Gastroesophageal sphincter (tissue), 4 donors: Measurements from ENCODE around the gene MDM4. TPM values are rescaled to one million over a fixed set of nuclear protein-coding genes. Genes with fewer than 3 reads are reported as not detected.
"Not testable (repeated sequence)": the region's sequence is repeated elsewhere in the genome, so short reads cannot be mapped to it uniquely, and the experiment has no call there.

ENCODE experiments used
- ATAC-seq: fragments of 150-250 bp; one replicate; pipeline ENCODE4 v1.9.1; 2016; ENCODE audit warnings: mild to moderate bottlenecking, moderate library complexity
- H3K27ac ChIP-seq, 4 donors: fragments of 200-600 bp; sonication (generic) in 3 of 4; 1 replicate in 3 of 4; 2 replicates in 1 of 4; pipeline ENCODE4 v1.5.1; 2016 to 2019
- H3K27me3 ChIP-seq: fragments of 200-600 bp; sonication (generic); one replicate; pipeline ENCODE4 v1.5.1; 2019
- H3K36me3 ChIP-seq, 2 donors: fragments of 200-600 bp; sonication (generic); one replicate each; pipeline ENCODE4 v1.5.1; 2019; ENCODE audit warnings: control low read depth in 1 of 2
- H3K4me1 ChIP-seq, 3 donors: fragments of 200-600 bp; sonication (generic); 1 replicate in 2 of 3; 2 replicates in 1 of 3; pipeline ENCODE4 v1.5.1; 2016 to 2019; ENCODE audit warnings: control low read depth in 2 of 3
- H3K4me3 ChIP-seq, 2 donors: fragments of 200-600 bp; sonication (generic); one replicate each; pipeline ENCODE4 v1.5.1; 2019; ENCODE audit warnings: mild to moderate bottlenecking in 1 of 2, moderate library complexity in 1 of 2
- H3K9me3 ChIP-seq, 3 donors: fragments of 200-600 bp; sonication (generic); one replicate each; pipeline ENCODE4 v1.5.1; 2017 to 2019; ENCODE audit warnings: control low read depth in 2 of 3
- EP300 ChIP-seq: sonication (generic); formaldehyde crosslinking; IDR thresholded peaks from one replicate; pipeline ENCODE4 v1.6.1; 2017; ENCODE audit warnings: antibody characterized with exemption, mild to moderate bottlenecking
- POLR2A ChIP-seq, 2 donors: fragments of 450-650 bp; IDR thresholded peaks; one replicate each; pipeline ENCODE4 v1.6.1; 2017; ENCODE audit warnings: antibody characterized with exemption in 2 of 2, mild to moderate bottlenecking in 2 of 2, moderate library complexity in 1 of 2
- POLR2AphosphoS5 ChIP-seq: sonication (generic); formaldehyde crosslinking; IDR thresholded peaks from one replicate; pipeline ENCODE4 v1.6.1; 2017; ENCODE audit warnings: antibody characterized with exemption
- WGBS, 2 donors: methylation state at CpG; one replicate each; pipeline ENCODE4 v1.1.5; 2018; ENCODE audit warnings: low coverage in 1 of 2; 5-methylcytosine and 5-hydroxymethylcytosine counted together
- total RNA-seq, 4 donors: library from RNA; depleted of rRNA; stranded (reverse); fragments of >200 nt; gene quantifications; one replicate each; pipeline ENCODE4 v1.1.0, GENCODE V29; 2016
- TF ChIP-seq, protein P1 (sequence below), 4 experiments: fragments of 200-600 bp in 2 of 4; fragments of 450-650 bp in 2 of 4; sonication (generic) in 1 of 4; IDR thresholded peaks; one replicate each; pipeline ENCODE4 v1.5.1; 2017 to 2019; ENCODE audit warnings: antibody characterized with exemption in 4 of 4, mild to moderate bottlenecking in 2 of 4, moderate library complexity in 2 of 4

MDM4 gene
- total RNA-seq, 4 donors from 2014 or later: 24.3 to 74.1 (median 37.9) TPM

DNA sequence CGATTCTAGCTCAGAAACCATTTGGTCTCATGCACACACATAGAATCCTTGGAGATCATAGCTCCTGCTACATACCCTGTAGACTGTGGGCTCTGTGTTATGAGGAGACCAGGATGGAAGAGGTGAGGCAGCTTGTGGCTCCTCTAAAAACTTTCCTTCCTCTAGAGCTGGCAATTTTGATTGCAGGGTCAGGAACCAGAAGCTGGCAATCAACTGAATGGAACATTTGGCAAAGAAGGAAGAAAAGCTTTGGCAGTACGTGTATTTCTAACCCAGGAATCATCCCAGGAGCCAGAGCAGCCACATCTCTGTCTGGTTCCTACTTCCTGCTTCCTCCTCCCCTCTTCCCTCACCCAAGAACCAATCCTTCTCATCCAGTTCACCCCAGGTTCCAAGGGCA is 37.3 kb upstream of the MDM4 start:
- Histone ChIP-seq H3K36me3 (no peaks in the 10 kb centered on the region), H3K4me1 (peaks cover 0 to 85% (median 54%) of the 10 kb centered on the region in 3 donors), H3K9me3 (no peaks in the 10 kb centered on the region), H3K27me3 (no peaks in the 10 kb centered on the region), H3K27ac (no peak overlapping the region), H3K4me3 (no peak overlapping the region)
- no peak for ATAC-seq
- WGBS, 2 donors: 46 to 57% methylated on average over 2 of the region's 2 CpGs
- TF ChIP-seq, protein P1, sequence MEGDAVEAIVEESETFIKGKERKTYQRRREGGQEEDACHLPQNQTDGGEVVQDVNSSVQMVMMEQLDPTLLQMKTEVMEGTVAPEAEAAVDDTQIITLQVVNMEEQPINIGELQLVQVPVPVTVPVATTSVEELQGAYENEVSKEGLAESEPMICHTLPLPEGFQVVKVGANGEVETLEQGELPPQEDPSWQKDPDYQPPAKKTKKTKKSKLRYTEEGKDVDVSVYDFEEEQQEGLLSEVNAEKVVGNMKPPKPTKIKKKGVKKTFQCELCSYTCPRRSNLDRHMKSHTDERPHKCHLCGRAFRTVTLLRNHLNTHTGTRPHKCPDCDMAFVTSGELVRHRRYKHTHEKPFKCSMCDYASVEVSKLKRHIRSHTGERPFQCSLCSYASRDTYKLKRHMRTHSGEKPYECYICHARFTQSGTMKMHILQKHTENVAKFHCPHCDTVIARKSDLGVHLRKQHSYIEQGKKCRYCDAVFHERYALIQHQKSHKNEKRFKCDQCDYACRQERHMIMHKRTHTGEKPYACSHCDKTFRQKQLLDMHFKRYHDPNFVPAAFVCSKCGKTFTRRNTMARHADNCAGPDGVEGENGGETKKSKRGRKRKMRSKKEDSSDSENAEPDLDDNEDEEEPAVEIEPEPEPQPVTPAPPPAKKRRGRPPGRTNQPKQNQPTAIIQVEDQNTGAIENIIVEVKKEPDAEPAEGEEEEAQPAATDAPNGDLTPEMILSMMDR (IDR thresholded peaks at IDR 0.05): no peak
- no peak for TF ChIP-seq POLR2AphosphoS5
- TF ChIP-seq POLR2A (IDR thresholded peaks at IDR 0.05): no peak
- TF ChIP-seq EP300: no peak

DNA sequence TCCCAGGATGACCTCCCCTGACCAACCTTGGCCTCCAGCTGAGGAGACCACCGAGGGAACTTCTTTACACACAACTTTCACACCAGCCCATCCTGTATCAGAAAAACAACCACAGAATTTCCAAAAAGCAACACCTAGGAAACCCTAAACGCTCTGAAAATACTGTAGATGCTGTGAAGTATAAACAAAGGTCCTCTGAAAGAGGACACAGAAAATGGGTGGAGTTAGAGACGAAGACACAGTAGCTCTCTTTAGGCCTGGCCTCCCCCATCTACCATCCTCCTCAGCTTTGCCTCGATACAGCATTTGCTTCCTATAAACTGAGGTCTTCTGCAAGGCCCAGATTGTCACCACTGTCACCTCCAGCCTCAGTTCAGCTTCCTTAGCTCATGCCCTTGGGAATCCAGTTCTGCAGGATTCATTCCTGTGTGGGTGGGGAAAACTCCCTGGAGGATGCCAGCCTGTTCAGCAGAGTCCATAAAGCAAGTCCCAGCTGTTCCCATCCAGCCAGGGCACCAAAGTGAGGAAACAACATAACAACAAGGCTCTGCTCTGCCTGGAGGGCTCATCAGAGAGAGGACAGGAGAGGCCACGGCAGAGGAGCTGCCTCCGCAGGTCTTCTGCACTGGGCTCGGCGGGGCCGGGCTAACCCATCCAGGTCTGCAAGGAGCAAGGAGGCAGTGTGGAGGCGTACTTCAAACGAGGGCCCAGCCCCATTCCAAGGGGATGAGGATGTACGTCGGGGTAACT is 36.6 kb upstream of the MDM4 start:
- no peaks in the 10 kb centered on the region for H3K9me3 ChIP-seq
- no peak overlapping the region for H3K27ac ChIP-seq
- H3K27me3 ChIP-seq: no peaks in the 10 kb centered on the region
- no peak for ATAC-seq
- no peak overlapping the region for H3K4me3 ChIP-seq
- H3K36me3 ChIP-seq: no peaks in the 10 kb centered on the region
- peaks cover 0 to 85% (median 54%) of the 10 kb centered on the region in 3 donors for H3K4me1 ChIP-seq
- no peak for TF ChIP-seq EP300
- TF ChIP-seq, protein P1 (IDR thresholded peaks at IDR 0.05): no peak
- no peak for TF ChIP-seq POLR2A (IDR thresholded peaks at IDR 0.05)
- TF ChIP-seq POLR2AphosphoS5: no peak
- WGBS, 2 donors: 70 to 74% methylated on average over 6 to 7 of the region's 13 CpGs

DNA sequence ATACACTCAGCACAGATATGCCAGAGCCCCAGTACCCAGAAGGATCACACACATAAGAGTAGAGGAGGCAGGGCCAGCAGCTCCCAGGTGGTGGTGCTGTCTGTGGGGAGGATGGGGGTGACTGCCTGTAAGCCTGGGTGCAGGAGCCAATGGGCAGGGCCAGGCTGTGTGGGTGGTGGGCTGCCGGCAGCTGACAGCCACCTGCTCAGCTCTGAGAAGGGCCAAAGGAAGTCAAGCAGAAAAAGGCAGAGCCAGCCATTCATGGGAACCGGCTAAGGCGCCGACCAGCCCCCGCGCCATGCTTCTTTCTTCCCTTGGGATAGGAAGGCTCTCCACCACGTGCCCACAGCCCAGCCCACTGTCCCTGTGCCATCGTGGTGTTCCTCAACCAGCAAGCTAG is 35.7 kb upstream of the MDM4 start:
- no peaks in the 10 kb centered on the region for H3K27me3 ChIP-seq
- no peaks in the 10 kb centered on the region for H3K9me3 ChIP-seq
- no peaks in the 10 kb centered on the region for H3K36me3 ChIP-seq
- ATAC-seq: peak; percentile 19
- no peak overlapping the region for H3K4me3 ChIP-seq
- 70% methylated on average over 4 of the region's 8 CpGs; no CpG with 5 or more reads in 1 of the 2 donors for WGBS, 2 donors
- H3K27ac ChIP-seq: no peak overlapping the region
- TF ChIP-seq POLR2A (IDR thresholded peaks at IDR 0.05) (no peak), EP300 (no peak), POLR2AphosphoS5 (no peak)
- TF ChIP-seq, protein P1 (IDR thresholded peaks at IDR 0.05): no peak
- peaks cover 0 to 76% (median 54%) of the 10 kb centered on the region in 3 donors for H3K4me1 ChIP-seq

DNA sequence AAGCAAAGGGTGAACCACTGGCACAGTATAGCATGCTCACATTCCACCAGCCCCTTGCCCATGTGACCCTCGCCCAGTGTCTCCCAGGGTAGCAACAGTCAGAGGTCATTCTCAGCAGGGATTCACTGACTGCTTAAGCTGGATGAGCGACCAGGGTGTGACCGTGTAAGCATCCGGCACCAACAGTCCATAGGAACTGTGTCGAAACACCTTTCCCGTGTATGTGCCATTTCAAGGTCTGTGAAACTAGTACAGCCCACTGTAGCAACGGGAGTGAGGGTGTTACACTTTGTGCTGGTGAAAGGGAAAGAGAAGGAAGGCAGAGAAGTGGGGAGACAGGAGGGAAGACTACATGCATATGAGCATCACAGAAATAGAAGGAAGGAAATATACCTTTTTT is 32.4 kb upstream of the MDM4 start:
- TF ChIP-seq, protein P1 (IDR thresholded peaks at IDR 0.05): no peak
- TF ChIP-seq POLR2A (IDR thresholded peaks at IDR 0.05) (no peak), EP300 (no peak), POLR2AphosphoS5 (no peak)
- H3K27me3 ChIP-seq: no peaks in the 10 kb centered on the region
- peaks cover 0 to 43% (median 33%) of the 10 kb centered on the region in 3 donors for H3K4me1 ChIP-seq
- H3K9me3 ChIP-seq: no peaks in the 10 kb centered on the region
- H3K27ac ChIP-seq: no peak overlapping the region
- no peak overlapping the region for H3K4me3 ChIP-seq
- no peak for ATAC-seq
- no peaks in the 10 kb centered on the region for H3K36me3 ChIP-seq
- WGBS, 2 donors: 69 to 71% methylated on average over 4 to 5 of the region's 7 CpGs

DNA sequence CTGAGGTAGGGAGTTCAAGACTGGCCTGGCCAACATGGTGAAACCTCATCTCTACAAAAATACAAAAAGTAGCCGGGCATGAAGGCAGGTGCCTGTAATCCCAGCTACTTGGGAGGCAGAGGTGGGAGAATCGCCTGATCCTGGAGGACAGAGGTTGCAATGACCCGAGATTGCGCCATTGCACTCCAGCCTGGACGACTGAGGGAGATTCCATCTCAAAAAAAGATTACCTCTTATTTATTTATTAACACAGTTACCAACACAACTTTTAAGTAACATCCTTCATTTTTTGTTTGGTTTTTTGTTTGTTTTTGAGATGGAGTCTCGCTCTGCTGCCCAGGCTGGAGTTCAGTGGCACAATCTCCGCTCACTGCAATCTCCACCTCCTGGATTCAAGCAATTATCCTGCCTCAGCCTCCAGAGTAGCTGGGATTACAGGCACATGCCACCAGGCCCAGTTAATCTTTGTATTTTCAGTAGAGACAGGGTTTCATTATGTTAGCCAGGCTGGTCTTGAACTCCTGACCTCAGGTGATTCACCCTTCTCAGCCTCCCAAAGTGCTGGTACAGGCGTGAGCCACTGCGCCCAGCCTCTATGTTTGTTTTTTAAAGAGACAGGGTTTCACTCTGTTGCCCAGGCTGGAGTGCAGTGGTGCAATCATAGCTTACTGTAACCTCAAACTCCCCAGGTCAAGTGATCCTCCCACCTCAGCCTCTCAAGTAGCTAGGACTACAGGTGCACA is 29.5 kb upstream of the MDM4 start:
- 84 to 90% methylated on average over 7 to 9 of the region's 9 CpGs for WGBS, 2 donors
- H3K4me1 ChIP-seq: peaks cover 0 to 28% (median 7%) of the 10 kb centered on the region in 3 donors
- not testable (repeated sequence) for H3K27ac ChIP-seq, H3K36me3 ChIP-seq, H3K4me3 ChIP-seq, ATAC-seq, H3K27me3 ChIP-seq, H3K9me3 ChIP-seq
